GM12864 (cell line): ENCODE data around the gene EEA1.

Experiments used
- DNase-seq: peaks from one replicate; pipeline ENCODE4 v3.0.0-alpha.2; 2011; ENCODE audit warnings: low read depth
- H3K4me3 ChIP-seq: 2 replicates; pipeline ENCODE4 v1.5.1; 2011; ENCODE audit warnings: mild to moderate bottlenecking, low read depth, low read length, control low read depth
- CTCF ChIP-seq: IDR thresholded peaks from 2 replicates; pipeline ENCODE4 v1.5.1; 2011; ENCODE audit warnings: low read depth, mild to moderate bottlenecking, moderate library complexity, low read length, control low read depth, inconsistent platforms; ENCODE audit errors: missing control alignments

Gene EEA1

GRCh38 chr12:92828565-92828964 lies 100.5 kb downstream of the EEA1 start:
- TF ChIP-seq CTCF, result no peak
- DNase-seq, result no peak
- H3K4me3 ChIP-seq, result no peak overlapping the region

- peak; percentile 74 for TF ChIP-seq CTCF
Observed at GRCh38 chr12:92827836-92828431, 101.2 kb downstream of the EEA1 start.

GRCh38 chr12:92821142-92821541 lies 108.0 kb downstream of the EEA1 start:
- TF ChIP-seq CTCF, result no peak
- no peak overlapping the region for H3K4me3 ChIP-seq
- no peak for DNase-seq

More at GRCh38 chr12:92827836-92828431, 101.2 kb downstream of the EEA1 start:
- H3K4me3 ChIP-seq, result no peak overlapping the region
- DNase-seq, result no peak

GRCh38 chr12:92814584-92814983 lies 114.5 kb downstream of the EEA1 start:
- H3K4me3 ChIP-seq, result no peak overlapping the region
- TF ChIP-seq CTCF, result no peak
- no peak for DNase-seq

- DNase-seq, result peak; percentile 29
- H3K4me3 ChIP-seq, result no peak overlapping the region
- TF ChIP-seq CTCF, result no peak
Observed at GRCh38 chr12:92810370-92810769, 118.7 kb downstream of the EEA1 start.

- TF ChIP-seq CTCF, result no peak
- no peak for DNase-seq
Observed at GRCh38 chr12:92803903-92804302, 125.2 kb downstream of the EEA1 start.

GRCh38 chr12:92802906-92803305 lies 126.2 kb downstream of the EEA1 start:
- no peak overlapping the region for H3K4me3 ChIP-seq
- no peak for TF ChIP-seq CTCF

More at GRCh38 chr12:92803903-92804302, 125.2 kb downstream of the EEA1 start:
- no peak overlapping the region for H3K4me3 ChIP-seq

More at GRCh38 chr12:92802906-92803305, 126.2 kb downstream of the EEA1 start:
- DNase-seq, result no peak
